Memory B cell (primary cell): ENCODE results near the gene FOXI2.

Experiments used
- ATAC-seq: fragments of 150-1000 bp; cut with Tn5 transposase; 2 replicates; pipeline ENCODE4 v1.10.0; 2021; ENCODE audit warnings: low read depth, mild to moderate bottlenecking, moderate library complexity
- DNase-seq, 2 donors: peaks; one replicate each; pipeline ENCODE4 v3.0.0; 2022; ENCODE audit warnings: low spot score in 2 of 2
- H3K27ac Mint-ChIP-seq: one replicate; pipeline ENCODE4 v1.8.0; 2022; ENCODE audit warnings: mild to moderate bottlenecking, moderate library complexity, mixed read lengths
- H3K27me3 Mint-ChIP-seq: one replicate; pipeline ENCODE4 v1.8.0; 2022; ENCODE audit warnings: mixed read lengths
- H3K36me3 Mint-ChIP-seq: one replicate; pipeline ENCODE4 v1.8.0; 2022; ENCODE audit warnings: mild to moderate bottlenecking, mixed read lengths
- H3K4me1 Mint-ChIP-seq: one replicate; pipeline ENCODE4 v1.8.0; 2022; ENCODE audit warnings: mixed read lengths
- H3K4me3 Mint-ChIP-seq: one replicate; pipeline ENCODE4 v1.8.0; 2022; ENCODE audit warnings: mild to moderate bottlenecking, moderate library complexity, mixed read lengths
- H3K9me3 Mint-ChIP-seq: one replicate; pipeline ENCODE4 v1.8.0; 2022; ENCODE audit warnings: mixed read lengths

Gene FOXI2

DNA sequence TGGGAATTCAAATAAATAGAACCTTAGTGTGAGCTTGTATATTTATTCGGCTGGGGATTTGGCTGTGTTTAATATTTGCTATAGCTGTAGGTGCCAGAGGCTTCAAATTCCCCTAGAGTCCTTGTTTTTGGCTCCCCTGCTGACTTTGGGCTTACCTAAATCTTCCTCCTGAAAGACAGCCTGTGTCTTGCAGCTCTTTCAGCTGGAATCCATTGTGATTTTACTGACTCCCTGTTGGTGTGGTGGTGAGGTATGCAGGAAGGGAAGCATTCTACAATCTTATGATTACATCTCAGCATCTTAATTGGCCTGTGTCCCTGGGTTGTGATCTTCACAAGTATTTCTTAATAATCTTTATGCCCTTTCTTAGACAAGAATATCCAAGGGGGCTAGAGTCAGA lies 25.9 kb downstream of the FOXI2 start:
- no peak for ATAC-seq
- Mint-ChIP-seq H3K27ac (no peak overlapping the region), H3K9me3 (peaks cover 4% of the 10 kb centered on the region), H3K27me3 (peaks cover 12% of the 10 kb centered on the region), H3K4me1 (no peaks in the 10 kb centered on the region), H3K36me3 (no peaks in the 10 kb centered on the region), H3K4me3 (no peak overlapping the region)
- DNase-seq: no peak

DNA sequence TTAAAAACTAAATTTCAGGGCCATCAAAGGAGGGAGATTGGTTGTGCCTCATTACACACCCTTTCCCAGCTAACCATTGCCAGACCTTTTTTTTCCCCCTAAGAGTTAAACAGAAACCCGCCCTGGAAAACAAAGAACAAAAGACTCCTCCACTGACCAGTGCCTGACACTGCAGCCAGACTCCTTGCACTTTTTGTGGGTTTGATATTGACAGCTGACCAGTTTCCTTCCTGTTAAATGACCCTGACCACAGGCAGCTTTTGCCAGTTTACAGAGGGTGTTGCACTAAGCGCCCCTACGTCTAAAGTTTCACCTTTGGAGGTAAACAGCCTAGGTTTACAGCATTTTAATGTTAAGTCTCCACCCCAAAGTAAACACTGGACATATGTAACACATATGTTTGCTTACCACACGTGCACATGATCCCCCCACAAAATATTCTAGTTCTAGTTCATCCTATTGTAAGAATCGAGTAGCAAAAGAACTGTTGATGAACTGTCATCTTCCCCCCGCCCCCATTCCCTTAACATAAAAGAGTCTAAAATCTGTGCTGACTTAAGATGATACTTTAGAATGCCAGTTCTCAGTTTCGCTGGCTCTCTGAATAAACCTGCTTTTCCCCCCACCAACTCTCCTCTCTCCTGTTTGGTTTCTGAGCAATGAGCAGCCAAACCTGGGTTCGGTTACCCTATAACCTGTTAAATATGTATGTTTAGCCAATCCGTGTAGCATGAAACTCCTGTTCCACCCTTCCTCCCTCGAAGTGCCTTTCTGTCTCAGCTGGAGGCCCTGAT lies 38.0 kb downstream of the FOXI2 start:
- H3K36me3 Mint-ChIP-seq: no peaks in the 10 kb centered on the region
- H3K27me3 Mint-ChIP-seq: peaks cover 4% of the 10 kb centered on the region
- no peak overlapping the region for H3K4me3 Mint-ChIP-seq
- no peaks in the 10 kb centered on the region for H3K4me1 Mint-ChIP-seq
- no peaks in the 10 kb centered on the region for H3K9me3 Mint-ChIP-seq
- ATAC-seq (no peak), DNase-seq (no peak)
- no peak overlapping the region for H3K27ac Mint-ChIP-seq

DNA sequence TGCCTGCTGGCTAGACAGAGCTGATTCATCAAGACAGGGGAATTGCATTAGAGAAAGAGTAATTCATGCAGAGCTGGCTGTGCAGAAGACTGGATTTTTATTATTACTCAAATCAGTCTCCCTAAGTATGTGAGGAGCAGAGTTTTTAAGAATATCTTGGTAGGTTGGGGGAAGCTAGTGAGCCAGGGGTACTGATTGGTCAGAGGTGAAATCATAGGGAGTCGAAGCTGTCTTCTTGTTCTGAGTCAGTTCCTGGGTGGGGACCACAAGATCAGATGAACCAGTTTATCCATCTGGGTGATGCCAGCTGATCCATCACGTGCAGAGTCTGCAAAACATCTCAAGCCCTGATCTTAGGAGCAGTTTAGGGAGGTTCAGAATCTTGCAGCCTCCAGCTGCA lies 39.8 kb downstream of the FOXI2 start:
- Mint-ChIP-seq H3K27me3 (peaks cover 2% of the 10 kb centered on the region), H3K9me3 (no peaks in the 10 kb centered on the region), H3K4me3 (no peak overlapping the region), H3K27ac (no peak overlapping the region), H3K36me3 (no peaks in the 10 kb centered on the region), H3K4me1 (no peaks in the 10 kb centered on the region)
- DNase-seq: no peak
- ATAC-seq: no peak

DNA sequence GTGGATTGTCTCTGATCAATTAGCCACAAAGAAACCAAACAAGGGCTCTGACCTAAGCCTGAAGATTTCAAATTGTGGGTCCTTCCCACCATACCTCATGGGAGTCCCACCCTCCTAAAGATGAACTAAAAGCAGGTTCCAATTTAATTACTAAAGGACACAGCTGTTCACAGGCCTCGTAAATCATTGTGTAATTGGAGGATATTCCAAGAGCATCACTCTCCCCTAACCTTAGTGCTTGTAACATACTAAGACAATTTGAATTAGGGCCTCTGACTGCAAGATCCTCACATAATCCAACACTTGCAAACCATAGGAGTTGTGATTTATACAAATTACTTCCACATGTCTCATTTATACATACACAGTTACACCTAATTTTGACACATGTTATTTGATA lies 44.4 kb downstream of the FOXI2 start:
- H3K27ac Mint-ChIP-seq: no peak overlapping the region
- H3K4me3 Mint-ChIP-seq: no peak overlapping the region
- no peak for ATAC-seq
- H3K9me3 Mint-ChIP-seq: no peaks in the 10 kb centered on the region
- no peak for DNase-seq
- peaks cover 3% of the 10 kb centered on the region for H3K27me3 Mint-ChIP-seq
- no peaks in the 10 kb centered on the region for H3K36me3 Mint-ChIP-seq
- no peaks in the 10 kb centered on the region for H3K4me1 Mint-ChIP-seq

DNA sequence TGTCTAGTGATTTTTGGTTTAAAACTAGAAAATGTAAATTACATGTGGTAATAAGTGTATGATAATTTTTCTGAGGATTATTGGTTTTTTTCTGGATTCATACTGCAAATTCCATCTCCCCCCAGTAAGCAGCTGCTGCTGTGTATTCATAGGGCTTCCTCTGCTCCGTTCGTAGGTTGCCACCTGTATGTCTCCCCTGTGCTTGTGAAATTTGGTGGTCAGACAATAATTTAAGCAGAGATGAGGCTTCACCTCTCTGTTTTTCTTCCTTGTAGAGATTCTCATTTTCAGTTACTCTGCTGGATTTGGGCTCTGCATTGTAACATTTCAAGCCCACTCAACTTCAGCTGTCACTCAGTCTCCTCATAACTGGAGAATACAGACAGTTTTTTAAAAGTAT lies 50.9 kb downstream of the FOXI2 start:
- Mint-ChIP-seq H3K4me3 (no peak overlapping the region), H3K27me3 (peaks cover 2% of the 10 kb centered on the region), H3K36me3 (peaks cover 2% of the 10 kb centered on the region), H3K9me3 (peaks cover 6% of the 10 kb centered on the region), H3K4me1 (no peaks in the 10 kb centered on the region), H3K27ac (no peak overlapping the region)
- DNase-seq (no peak), ATAC-seq (no peak)

DNA sequence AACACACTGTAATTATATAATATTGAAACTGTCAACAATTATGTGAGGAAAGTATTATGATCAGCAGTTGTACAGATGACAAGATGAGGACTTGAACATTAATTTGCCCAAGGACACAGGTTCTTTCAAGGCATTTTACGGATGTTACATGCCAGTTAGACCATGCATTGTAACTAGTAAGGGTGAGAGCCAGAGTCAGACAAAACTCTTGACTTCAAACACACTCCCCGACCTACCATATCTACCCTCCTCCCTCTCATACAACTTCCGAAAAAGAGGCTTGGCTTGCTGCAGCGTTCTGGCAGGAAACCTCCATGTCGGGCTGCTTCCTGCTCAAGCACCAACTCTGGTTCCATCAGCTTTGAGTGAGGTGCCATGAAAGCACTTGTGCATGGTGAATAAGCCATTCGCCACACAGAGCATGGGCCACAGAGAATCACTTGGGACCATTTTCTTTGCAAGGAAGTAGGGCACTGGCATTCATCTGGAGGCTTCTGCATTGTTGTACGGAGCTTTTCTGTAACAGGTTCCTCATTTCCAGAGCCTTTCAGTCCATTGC lies 53.2 kb downstream of the FOXI2 start:
- peaks cover 2% of the 10 kb centered on the region for H3K36me3 Mint-ChIP-seq
- no peak overlapping the region for H3K4me3 Mint-ChIP-seq

More for the DNA sequence above, 53.2 kb downstream of the FOXI2 start:
- H3K27ac Mint-ChIP-seq: no peak overlapping the region
- ATAC-seq: no peak
- peaks cover 2% of the 10 kb centered on the region for H3K27me3 Mint-ChIP-seq
- no peaks in the 10 kb centered on the region for H3K4me1 Mint-ChIP-seq
- H3K9me3 Mint-ChIP-seq: peaks cover 6% of the 10 kb centered on the region
- no peak for DNase-seq
